MV-4-11 (cell line): ENCODE data around the gene CHD6.
A peak's percentile ranks its signal among the peaks of the same experiment; 100 is the strongest.

Source experiments
- DNase-seq: peaks from one replicate; lab custom pipeline; 2025; lab: John Stamatoyannopoulos, UW

The CHD6 gene

GRCh38 chr20:41621421-41621820 lies 3.2 kb upstream of the CHD6 start:
- DNase-seq, result no peak

- no peak for DNase-seq
Measured at GRCh38 chr20:41619360-41620100, 1.4 kb upstream of the CHD6 start.

- DNase-seq, result no peak
Measured at GRCh38 chr20:41618807-41619311, 682 bp upstream of the CHD6 start.

- no peak for DNase-seq
Measured at GRCh38 chr20:41617059-41617901, 897 bp downstream of the CHD6 start.

- peak; percentile 56 for DNase-seq
Measured at GRCh38 chr20:41616228-41616627, 1.9 kb downstream of the CHD6 start.

- peak; percentile 25 for DNase-seq
Measured at GRCh38 chr20:41615676-41616075, 2.5 kb downstream of the CHD6 start.

GRCh38 chr20:41615110-41615509 lies 3.1 kb downstream of the CHD6 start:
- DNase-seq, result no peak

GRCh38 chr20:41613321-41613720 lies 4.9 kb downstream of the CHD6 start:
- no peak for DNase-seq

GRCh38 chr20:41609474-41609873 lies 8.7 kb downstream of the CHD6 start:
- no peak for DNase-seq

- DNase-seq, result no peak
Measured at GRCh38 chr20:41608606-41609005, 9.6 kb downstream of the CHD6 start.

- DNase-seq, result no peak
Measured at GRCh38 chr20:41607791-41608190, 10.4 kb downstream of the CHD6 start.

- DNase-seq, result no peak
Measured at GRCh38 chr20:41604002-41604401, 14.2 kb downstream of the CHD6 start.

- no peak for DNase-seq
Measured at GRCh38 chr20:41601742-41602141, 16.4 kb downstream of the CHD6 start.

GRCh38 chr20:41600926-41601631 lies 17.1 kb downstream of the CHD6 start:
- no peak for DNase-seq

GRCh38 chr20:41599699-41600104 lies 18.5 kb downstream of the CHD6 start:
- DNase-seq, result peak; percentile 24

GRCh38 chr20:41598719-41599118 lies 19.5 kb downstream of the CHD6 start:
- DNase-seq, result no peak

- no peak for DNase-seq
Measured at GRCh38 chr20:41594514-41595322, 23.5 kb downstream of the CHD6 start.

- peak; percentile 19 for DNase-seq
Measured at GRCh38 chr20:41592516-41593216, 25.5 kb downstream of the CHD6 start.

GRCh38 chr20:41587956-41588355 lies 30.2 kb downstream of the CHD6 start:
- DNase-seq, result no peak

- no peak for DNase-seq
Measured at GRCh38 chr20:41587523-41587922, 30.7 kb downstream of the CHD6 start.

- DNase-seq, result no peak
Measured at GRCh38 chr20:41586772-41587171, 31.4 kb downstream of the CHD6 start.
